A172 (cell line): Measurements from ENCODE around the gene OIT3. TPM values are rescaled to one million over a fixed set of nuclear protein-coding genes. Genes with fewer than 3 reads are reported as not detected.
"Not testable (repeated sequence)": the region's sequence is repeated elsewhere in the genome, so short reads cannot be mapped to it uniquely, and the experiment has no call there.

ENCODE experiments used
- DNase-seq: peaks from one replicate; pipeline ENCODE4 v3.0.0-alpha.2; 2015; ENCODE audit warnings: low spot score
- total RNA-seq: library from RNA; depleted of rRNA; stranded (reverse); fragments of >200 nt; shearing (Covaris generic); gene quantifications from 2 replicates; pipeline ENCODE4 v1.2.3, GENCODE V29; 2014

The OIT3 gene
- total RNA-seq, 1 experiment from 2014 or later: not detected

DNA sequence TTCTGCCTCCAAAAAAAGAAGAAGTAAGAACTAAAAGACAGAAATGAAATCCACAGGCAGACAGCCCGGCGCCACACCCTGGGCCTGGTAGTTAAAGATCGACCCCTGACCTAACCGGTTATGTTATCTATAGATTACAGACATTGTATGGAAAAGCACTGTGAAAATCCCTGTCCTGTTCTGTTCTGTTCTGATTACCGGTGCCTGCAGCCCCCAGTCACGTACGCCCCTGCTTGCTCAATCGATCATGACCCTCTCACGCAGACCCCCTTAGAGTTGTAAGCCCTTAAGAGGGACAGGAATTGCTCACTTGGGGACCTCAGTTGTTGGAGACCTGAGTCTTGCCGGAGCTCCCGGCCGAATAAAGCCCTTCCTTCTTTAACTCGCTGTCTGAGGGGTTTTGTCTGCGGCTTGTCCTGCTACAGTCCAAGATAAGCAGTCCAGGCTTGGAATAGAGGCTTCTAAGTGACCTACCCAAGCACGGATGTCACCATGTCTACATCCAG, 10.5 kb downstream of the OIT3 start:
- DNase-seq: not testable (repeated sequence)

DNA sequence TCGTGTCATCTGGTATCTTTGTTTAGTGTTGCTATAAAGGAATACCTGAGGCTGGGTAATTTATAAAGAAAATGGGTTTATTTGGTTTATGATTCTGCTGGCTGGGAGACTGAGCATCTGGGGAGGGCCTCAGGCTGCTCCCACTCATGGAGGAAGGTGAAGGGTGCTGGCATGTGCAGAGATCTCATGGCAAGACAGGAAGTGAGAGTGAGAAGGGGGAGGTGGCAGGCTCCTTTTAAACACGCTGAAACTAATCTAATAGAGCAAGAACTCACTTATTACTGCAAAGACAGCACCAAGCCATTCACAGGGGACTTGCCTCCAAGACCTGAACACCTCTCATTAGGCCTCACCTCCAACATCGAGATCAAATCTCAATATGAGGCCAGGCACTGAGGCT, 11.3 kb downstream of the OIT3 start:
- DNase-seq: no peak

DNA sequence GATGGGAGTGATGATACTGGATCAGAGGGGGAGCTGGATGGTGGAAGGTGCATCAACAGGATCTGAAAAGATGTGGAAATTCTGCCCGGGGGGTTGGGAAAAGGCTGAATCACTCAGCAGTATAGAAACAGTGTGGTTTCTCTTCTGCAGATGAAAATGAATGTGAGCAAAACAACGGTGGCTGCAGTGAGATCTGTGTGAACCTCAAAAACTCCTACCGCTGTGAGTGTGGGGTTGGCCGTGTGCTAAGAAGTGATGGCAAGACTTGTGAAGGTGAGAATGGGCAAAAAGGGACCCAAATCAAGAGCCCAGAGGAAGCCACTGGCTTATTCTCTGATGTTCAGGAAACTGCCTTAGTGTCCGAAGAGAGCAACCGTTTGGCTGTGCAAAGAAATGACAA, 12.9 kb downstream of the OIT3 start:
- DNase-seq: no peak

DNA sequence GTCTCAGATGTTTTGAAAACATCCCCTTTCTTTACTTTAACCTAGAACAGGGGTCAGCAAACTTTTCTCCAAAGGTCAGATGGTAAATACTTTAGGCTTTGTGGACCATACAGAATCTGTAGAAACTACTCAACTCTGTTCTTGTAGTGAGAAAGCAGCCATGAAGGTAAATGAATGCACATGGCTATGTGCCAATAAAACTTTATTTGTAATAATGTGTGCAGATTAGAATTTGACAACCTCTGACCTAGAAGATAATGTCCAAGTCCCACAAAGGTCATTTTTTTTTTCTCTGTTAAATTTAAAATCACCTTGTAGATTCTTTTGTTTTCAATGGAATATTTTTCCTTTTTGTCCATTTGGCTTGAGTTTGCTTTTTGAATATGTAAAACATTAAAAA, 17.2 kb downstream of the OIT3 start:
- no peak for DNase-seq

DNA sequence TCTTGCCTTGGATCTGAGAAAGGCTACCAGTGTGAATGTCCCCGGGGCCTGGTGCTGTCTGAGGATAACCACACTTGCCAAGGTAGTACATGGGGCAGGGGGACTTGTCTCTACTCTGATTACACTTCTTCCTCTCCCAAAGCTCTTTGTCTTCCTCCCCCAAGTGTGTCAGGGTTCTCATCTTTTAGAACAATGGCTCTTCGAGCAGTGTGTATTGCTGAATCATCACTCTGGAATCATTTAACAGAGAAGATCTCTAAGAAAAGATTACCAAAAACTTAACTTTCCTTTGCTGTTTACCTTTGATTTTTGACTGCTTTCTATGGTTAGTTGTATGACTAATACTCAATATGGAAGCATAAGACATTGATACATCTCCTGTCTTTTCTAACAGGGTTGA, 18.2 kb downstream of the OIT3 start:
- DNase-seq: no peak

DNA sequence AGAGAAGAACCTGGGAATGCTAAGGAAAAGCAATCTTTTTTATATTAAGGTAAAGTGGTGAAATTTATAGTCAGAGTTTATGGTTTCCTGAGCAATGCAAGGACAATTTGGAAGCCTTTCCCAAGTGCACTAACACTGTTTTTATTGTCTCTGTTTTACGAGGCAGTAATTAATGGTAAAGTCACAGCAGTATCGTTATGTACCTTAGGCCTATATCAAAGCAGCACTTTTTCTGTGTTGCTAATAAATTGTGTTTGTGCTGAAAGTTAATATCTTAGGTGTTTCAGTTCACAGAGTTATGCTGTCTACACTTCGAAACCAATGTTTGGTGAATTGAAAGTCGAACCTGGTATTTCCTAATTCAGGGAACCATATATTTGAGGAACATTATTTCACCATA, 19.2 kb downstream of the OIT3 start:
- no peak for DNase-seq

DNA sequence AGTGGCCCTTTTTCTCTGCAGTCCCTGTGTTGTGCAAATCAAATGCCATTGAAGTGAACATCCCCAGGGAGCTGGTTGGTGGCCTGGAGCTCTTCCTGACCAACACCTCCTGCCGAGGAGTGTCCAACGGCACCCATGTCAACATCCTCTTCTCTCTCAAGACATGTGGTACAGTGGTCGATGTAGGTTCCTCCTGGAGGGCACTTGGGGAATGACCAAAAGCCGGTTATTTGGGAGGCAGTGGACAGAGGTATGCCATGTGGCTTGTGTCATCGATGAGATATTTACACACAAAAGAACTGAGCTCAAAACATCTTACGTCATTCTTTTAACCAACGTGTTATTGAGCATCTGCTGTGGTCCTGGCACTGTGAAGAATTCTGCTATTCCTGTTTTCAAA, 19.7 kb downstream of the OIT3 start:
- DNase-seq: no peak

DNA sequence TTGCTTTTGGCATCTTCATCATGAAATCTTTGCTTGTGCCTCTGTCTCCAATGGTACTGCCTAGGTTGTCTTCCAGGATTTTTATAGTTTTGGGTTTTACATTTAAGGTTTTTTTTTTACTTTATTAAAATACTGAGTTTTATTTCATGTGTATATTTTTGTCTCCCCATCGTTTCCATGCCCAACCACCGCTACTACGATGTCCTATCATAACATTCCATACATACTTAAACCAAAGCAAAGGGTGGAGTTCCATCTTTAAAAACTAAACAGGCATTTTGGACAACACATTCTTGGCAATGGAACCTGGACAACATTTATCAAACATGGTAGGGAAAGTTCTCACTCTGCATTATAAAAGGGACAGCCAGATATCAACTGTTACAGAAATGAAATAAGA, 23.7 kb downstream of the OIT3 start:
- DNase-seq: not testable (repeated sequence)

DNA sequence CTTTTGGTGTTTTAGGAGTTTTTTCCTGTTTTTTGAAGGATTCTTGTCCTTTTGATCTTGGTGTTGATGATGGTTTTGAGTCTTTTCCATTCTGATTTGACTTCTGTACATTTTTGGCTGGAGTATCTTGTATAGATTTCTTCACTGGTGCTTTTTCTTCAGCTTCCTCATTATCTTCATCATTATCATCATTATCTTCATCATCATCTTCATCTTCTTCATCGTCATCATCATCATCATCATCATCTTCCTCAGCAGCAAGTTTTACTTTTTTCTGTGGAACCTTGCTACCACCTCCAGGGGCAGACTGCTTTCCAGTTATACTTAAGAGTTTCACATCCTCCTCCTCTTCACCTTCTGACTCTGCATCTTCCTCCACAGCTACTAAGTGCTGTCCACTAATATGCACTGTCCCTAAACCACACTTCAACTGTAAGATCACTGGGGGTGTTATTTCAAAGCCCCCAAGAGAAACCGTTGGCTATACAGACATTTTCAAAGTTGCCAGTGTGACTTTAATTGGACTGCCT, 24.3 kb downstream of the OIT3 start:
- DNase-seq: not testable (repeated sequence)

DNA sequence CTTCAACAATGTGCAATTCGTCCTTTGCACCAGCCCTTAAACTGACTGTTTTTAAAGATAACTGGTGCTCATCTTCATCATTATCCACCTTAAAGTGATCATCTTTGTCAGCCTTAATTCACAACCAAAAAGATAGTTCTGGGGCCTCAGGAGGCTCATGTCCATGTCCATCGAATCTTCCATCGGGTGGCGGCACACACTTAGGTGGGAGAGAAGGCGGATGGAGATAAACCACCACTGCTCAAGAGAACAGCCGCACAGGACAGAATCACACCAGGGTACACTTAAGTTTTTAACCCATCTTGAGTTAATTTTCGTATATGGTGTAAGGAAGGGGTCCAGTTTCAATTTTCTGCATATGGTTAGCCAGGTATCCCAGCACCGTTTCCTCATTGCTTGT, 24.8 kb downstream of the OIT3 start:
- no peak for DNase-seq

DNA sequence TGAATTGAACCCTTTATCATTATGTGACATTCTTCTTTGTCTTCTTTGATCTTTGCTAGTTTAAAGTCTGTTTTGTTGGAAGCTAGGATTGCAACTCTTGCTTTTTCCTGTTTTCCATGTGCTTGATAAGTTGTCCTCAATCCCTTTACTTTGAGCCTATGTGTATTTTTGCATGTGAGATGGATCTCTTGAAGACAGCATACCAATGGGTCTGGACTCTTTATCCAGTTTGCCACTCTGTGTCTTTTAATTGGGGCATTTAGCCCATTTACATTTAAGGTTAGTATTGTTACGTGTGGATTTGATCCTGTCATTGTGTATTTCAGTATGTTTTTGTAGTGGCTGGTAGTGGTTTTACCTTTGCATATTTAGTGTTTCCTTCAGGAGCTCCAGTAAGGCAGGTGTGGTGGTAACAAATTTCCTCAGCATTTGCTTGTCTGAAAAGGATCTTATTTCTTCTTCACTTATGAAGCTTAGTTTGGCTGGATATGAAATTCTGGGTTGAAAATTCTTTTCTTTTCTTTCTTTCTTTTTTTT, 27.7 kb downstream of the OIT3 start:
- not testable (repeated sequence) for DNase-seq

DNA sequence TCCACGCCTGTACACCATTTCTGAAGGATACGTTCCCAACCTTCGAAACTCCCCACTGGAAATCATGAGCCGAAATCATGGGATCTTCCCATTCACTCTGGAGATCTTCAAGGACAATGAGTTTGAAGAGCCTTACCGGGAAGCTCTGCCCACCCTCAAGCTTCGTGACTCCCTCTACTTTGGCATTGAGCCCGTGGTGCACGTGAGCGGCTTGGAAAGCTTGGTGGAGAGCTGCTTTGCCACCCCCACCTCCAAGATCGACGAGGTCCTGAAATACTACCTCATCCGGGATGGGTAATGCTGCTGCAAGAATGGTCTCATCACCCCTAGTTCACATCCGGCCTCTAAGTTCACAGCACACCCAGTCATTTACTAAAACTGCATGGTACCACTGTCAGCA, 30.8 kb downstream of the OIT3 start:
- no peak for DNase-seq

DNA sequence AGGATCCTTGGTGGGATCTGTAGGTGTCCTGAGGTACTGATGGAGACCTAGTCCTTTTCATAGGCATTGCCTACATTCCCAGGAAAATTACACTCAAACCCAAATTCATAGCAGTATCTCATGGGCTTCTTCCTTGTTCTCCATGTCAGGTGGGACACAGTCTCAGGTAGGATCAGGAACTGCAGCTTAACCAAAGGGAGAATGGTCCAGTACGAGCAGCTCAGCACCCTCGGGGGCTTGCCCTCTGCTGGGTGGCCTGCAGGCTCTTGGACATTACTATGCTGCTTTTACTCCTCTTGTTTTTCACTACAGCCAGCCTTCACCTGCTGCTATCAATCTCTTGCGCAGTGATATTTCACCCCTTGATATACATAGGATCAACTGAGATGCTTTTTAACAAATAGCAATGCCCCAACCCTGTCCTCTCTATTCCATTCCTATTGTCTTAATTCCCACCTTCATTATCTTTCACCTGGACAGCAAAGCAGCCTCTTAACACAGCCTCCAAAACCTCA, 32.5 kb downstream of the OIT3 start:
- no peak for DNase-seq

DNA sequence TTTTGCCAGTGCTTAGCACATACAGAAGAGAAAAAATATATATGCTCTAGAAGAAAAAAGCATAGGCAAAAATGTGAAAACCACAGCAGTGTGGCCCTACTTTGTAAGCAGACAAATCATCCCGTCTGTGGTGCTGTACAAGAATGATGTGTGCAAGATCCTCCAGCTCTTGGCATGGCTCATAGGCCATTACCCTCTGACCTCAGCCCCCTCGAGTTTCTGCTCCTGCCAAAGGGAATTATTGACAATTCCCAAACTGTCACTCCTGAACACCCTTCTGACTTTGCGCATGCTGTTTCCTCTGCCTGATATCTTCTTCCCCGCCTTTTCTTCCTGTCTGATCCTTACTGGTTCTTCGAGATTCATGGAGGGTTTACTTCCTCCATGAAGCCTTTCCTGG, 33.9 kb downstream of the OIT3 start:
- DNase-seq: no peak

DNA sequence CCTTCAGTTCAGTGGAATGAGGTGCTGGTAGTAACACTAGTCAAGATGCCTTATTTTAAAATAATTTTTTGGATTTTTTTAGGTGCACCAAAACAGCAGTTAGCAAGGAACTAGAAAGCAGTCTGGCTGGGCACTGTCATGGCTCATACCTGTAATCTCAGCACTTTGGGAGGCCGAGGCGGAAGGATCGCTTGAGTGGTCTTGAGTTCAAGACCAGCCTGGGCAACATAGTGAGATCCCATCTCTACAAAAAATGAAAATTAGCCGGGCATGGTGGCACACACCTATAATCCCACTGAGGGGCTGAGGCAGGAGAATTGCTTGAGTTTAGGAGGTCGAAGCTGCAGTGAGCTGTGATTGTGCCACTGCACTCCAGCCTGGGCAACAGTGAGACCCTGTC, 35.3 kb downstream of the OIT3 start:
- DNase-seq: no peak

DNA sequence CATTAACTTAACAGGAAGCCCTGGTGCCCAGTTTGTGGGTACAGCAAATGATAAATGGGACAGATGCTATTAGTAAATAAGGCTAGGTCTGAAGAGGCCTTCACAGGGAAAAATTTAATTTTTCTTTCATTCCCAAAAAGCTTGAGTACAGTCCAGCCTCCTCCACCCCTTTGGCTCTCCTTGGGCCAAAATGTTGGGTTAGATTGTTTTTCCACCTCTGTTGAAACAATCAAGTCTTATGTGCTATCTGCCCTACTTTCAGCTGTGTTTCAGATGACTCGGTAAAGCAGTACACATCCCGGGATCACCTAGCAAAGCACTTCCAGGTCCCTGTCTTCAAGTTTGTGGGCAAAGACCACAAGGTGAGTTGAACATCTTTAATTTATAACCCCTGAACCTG, 36.7 kb downstream of the OIT3 start:
- no peak for DNase-seq

DNA sequence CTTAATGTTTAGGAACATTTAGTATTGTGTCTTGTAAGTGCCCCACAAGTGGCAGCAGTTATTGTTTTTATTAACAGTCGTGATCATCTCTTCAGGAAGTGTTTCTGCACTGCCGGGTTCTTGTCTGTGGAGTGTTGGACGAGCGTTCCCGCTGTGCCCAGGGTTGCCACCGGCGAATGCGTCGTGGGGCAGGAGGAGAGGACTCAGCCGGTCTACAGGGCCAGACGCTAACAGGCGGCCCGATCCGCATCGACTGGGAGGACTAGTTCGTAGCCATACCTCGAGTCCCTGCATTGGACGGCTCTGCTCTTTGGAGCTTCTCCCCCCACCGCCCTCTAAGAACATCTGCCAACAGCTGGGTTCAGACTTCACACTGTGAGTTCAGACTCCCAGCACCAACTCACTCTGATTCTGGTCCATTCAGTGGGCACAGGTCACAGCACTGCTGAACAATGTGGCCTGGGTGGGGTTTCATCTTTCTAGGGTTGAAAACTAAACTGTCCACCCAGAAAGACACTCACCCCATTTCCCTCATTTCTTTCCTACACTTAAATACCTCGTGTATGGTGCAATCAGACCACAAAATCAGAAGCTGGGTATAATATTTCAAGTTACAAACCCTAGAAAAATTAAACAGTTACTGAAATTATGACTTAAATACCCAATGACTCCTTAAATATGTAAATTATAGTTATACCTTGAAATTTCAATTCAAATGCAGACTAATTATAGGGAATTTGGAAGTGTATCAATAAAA, 38.9 kb downstream of the OIT3 start:
- no peak for DNase-seq

DNA sequence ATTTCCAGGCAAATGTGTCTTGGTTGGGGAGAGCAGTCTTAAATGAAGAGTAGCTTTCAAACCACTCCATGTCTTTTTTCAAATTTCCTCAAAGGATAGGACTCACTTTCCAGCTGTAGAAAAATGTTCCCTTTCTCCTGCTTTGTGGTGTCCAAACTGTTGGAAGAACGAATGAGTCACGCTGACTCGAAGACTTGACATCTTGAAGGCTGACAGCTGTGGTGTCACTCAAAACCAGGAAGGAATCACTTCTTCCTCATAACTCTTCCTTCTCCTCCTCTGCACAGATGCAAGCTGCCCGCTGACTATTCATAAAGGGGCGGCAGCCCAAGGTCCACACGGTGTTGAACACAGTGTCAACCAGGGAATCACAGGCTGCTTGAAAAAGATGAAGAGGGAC, 41.8 kb downstream of the OIT3 start:
- DNase-seq: no peak

DNA sequence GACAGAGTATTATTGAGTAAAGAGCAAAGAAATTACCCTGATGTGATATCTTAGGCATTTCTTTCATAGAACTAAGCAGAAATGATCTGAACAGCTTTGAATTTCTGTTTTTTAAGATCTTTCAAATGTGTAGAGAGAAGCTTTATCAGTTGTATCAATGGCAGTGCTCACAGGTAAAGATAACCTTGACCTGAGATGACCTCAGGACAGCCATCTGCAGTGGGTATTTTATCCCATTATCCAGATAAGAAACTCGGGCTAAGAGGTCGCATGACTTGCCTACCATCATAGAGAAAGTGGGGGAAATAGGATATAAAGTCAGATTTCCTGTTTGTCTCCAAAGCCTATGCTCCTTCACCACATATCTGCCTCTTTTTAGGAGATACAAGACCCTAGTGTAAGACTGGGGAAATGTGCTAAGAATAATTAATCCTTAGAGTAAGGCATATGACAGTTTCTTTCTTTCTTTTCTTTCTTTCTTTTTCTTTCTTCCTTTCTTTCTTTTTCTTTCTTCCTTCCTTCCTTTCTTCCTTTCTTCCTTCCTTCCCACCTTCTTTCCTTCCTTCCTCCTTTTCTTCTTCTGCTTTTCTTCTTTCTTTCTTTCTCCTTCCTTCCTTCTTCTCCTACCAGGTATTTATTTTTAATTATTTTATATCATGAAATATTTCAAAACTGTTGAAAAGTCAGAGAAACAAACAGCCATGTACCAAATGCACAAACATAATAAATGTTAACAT, 50.1 kb downstream of the OIT3 start:
- no peak for DNase-seq

DNA sequence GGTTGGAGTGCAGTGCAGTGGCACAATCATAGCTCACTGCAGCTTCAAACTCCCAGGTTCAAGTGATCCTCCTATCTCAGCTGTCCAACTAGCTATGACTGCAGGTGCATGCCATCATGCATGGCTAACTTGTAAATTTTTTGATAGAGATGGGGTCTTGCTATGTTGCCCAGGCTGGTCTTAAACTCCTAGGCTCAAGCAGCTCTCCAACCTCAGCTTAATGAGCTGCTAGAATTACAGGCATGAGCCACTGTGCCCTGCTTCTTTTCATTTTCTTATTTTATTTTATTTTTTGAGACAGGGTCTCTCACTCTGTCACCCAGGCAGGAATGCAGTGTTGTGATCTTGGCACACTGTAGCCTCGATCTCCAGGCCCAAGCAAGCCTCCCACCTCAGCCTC, 53.4 kb downstream of the OIT3 start:
- no peak for DNase-seq

DNA sequence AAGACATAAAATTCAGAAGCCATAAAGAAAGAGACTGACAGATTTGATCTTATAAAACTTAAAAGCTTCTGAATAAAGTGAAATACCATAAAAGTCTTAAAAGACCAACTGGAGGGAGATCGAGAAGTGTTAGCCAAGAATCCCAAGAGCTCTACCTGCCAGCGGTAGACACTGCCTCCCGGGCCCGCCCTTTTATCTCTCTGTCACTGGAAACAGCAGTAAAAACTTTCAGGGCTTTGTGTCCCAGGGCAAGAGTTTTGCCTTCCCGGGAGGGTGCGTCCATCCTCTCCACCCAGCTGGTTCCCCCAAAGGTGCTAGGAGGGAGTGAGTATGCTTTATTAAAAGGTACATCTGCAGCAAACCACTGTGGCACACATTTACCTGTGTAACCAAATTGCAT, 55.2 kb downstream of the OIT3 start:
- no peak for DNase-seq

DNA sequence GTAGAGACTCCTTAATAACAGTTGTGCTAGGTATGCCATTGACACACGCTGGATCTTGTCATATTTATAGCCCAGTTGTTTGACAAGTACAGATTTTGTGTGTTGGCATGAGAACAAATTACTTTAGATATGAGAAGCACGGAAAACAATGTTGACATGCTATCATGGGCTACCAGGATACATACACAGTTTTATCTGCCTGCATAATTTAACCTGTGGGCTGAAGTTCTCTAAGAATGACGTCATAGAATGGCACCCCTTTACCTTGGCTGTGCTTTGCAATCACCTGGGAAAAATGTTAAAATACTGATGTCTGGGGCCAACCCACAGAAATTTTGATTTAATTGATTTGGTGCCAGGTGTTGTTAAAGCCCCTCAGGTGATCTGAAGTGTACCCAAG, 58.2 kb downstream of the OIT3 start:
- DNase-seq: no peak

DNA sequence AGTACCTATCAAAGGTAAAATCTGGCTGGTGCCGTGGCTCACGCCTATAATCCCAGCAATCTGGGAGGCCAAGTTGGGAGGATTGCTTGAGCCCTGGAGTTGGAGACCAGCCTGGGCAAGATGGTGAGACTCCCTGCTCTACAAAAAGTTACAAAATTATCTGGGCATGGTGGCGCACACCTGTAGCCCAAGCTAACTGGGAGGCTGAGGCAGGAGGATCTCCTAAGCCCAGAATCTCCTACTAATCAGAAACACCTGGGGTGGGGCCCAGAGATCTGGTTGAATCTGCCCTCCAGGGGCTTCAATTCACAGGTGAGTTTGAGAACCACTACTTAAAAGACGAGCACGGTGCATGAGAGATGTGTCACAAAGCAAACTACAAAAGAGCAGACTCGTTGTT, 58.6 kb downstream of the OIT3 start:
- no peak for DNase-seq
